HG03432 (cell line): ENCODE results near the gene SPECC1.
"Not testable (repeated sequence)": the region's sequence is repeated elsewhere in the genome, so short reads cannot be mapped to it uniquely, and the experiment has no call there.

ENCODE experiments used
- ATAC-seq: cut with Tn5 transposase; IDR thresholded peaks from one replicate; pipeline ENCODE4 v1.9.1; 2021; ENCODE audit warnings: mild to moderate bottlenecking, moderate library complexity; ENCODE audit not compliant: unreplicated experiment

The SPECC1 gene

DNA sequence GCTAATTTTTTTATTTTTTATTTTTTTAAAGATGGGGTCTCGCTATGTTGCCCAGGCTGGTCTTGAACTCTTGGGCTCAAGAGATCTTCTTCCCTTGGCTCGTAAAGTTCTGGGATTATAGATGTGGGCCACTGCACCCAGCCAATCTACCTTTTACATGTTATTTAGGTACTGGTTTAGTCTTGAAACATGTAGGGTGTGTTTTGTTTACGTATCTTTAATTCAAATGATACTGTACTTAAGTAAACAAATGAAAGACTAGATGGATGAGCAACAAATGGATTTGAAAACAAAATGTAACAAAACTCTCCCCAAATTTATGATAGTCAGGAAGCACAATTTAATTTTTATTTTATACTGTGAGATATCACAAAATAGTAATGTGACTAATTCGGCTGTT is 250.5 kb downstream of the SPECC1 start:
- no peak for ATAC-seq

GRCh38 chr17:20260268-20260667 is 251.1 kb downstream of the SPECC1 start:
- ATAC-seq, result no peak

DNA sequence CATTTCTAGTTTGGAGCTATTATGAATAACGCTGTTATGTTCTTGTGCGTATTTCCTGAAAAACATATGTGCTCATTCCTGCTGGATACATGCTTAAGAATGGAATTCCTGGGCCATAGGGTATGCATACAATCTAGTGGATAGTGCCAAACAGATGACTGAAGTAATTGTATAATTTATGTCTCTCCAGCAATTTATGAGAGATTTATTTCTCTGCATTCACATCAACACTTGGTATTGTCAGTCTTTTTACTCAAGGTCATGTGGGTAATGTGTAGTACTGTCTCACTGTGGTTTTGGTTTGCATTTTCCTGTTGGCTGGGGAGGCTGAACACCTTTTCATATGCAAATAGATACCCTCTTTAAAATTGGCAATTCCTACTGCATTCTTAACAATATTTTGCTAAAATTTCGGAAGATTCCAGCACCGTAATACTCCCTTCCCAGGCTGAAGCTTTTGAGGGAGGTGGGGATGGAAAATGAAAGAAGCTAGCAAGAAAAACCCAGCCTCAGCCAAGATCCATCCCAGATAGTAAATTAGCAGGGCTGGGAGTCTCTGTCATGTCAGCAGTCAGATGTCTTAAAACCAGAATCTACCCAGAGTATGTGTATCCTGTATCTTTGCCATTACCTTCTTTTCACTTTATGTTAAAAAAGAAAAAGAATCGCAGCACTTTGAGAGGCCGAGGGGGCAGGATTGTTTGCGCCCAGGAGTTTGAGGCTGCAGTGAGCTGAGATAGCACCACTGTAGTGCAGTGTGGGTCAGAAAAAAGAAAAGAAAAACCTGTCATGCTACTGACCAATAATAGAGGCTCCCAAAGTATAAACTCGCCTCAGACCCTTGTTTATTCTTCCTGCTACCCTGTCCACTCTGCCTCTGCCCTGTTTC is 253.3 kb downstream of the SPECC1 start:
- ATAC-seq, result no peak

GRCh38 chr17:20263115-20263433 is 253.9 kb downstream of the SPECC1 start:
- not testable (repeated sequence) for ATAC-seq

DNA sequence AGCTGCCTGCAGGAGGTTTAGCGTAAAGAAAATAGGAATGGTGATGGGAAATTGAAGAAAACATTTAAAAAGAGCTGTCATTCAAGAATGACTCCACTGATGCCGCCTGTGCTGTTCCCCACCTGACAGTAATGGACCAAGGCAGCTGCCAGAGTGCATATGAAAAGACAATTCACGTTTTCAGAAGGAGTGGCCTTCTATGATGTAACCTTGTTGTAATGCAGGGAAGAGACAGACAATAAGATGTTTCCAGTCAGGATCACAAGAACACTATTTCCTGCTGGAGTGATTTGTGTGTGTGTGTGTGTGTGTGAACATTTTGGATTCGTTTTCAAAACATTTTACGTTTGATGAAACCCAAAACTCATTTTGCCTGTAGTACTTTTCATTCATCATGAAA is 254.4 kb downstream of the SPECC1 start:
- ATAC-seq, result no peak

GRCh38 chr17:20264996-20265395 is 255.8 kb downstream of the SPECC1 start:
- ATAC-seq, result no peak

DNA sequence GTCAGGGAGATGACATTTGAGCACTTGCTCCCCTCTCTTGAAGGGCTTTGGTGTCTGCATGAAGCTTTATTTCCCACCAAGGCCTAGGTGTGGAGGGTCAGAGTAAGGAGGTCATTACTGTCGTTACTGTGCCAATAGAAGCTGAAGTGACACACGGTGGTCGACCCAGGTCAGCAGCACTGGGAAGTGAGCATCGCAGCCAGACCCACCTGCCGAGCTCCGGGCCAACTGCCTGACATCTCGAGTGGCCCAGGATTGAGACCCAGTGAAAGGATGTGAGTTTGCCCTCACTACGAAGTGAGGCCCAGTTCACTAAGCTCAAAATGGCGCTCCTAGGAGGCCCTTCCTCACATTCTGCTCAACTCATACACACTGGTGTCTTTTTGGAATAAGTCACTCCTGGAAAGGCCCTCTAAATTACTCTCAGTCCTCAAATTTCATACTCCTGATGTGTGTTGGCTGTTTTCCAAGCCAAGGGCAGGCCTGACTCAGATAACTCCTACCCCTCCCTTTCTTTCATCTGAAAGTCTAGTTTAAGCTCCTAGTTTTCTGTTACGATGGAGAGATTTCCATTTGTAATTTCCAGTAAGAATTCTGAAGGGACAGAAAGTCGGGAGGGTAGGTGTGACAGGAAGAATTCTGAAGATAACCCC is 257.8 kb downstream of the SPECC1 start:
- ATAC-seq, result no peak

DNA sequence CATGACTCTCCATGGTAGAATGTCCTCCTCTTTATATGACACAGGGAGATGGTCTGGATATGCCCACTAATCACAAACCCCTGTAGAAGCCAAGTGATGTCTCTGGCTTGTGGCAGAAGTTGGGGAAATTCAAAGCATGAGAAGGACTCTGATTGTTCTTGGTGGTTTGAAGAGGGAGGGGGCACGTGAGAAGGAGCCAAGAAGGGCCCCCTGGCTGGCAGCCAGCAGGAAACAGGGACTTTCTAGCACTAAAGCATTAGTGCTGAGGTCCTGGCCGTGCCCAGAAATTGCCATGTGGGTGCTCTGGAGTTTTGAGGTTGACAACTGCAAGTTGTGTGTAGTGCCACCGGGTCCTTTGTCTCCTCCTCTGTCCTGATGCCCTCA is 258.3 kb downstream of the SPECC1 start:
- ATAC-seq, result no peak

GRCh38 chr17:20270369-20270768 is 261.2 kb downstream of the SPECC1 start:
- ATAC-seq, result no peak

- no peak for ATAC-seq
These were observed 262.0 kb downstream of the SPECC1 start for GRCh38 chr17:20271011-20271610.

DNA sequence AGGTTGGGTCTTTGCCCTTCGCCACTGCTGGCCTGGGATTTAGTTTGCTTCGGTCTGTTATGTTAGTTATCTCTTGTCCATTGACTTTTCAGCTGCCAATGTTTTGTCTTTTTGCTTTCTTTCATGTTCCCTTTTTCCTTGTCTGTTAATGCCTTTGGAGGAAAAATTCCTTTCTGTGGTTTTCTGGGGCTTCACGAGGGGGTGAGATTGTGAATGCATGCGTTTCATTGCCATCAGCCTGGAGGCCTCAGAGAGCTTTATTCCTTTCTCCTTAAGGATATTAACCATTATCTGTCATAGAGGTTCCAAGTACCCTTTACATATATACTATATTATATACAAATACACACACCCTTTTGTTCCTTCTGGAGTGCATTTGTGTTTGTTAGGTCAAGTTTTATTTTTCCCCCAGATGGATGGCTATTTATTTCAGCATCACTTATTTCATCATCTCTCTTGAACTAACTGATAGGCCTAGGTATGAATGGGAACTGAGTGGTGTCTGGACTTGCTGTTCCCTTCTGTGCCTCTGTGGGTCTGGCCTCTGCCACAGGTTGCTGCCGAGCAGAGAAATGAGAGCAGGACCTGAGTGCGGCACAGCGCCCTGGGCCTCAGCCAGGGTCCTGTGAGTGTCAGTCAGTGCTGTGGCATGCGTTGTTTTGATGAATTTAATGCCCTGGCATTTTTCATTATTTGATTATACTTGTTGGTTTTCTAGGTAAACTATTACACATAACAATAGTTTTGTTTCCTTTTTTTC is 264.8 kb downstream of the SPECC1 start:
- ATAC-seq, result no peak

- ATAC-seq, result no peak
These were observed 266.5 kb downstream of the SPECC1 start for GRCh38 chr17:20275653-20276052.

- no peak for ATAC-seq
These were observed 267.3 kb downstream of the SPECC1 start for GRCh38 chr17:20276421-20276820.

- no peak for ATAC-seq
These were observed 269.6 kb downstream of the SPECC1 start for GRCh38 chr17:20278805-20279204.

DNA sequence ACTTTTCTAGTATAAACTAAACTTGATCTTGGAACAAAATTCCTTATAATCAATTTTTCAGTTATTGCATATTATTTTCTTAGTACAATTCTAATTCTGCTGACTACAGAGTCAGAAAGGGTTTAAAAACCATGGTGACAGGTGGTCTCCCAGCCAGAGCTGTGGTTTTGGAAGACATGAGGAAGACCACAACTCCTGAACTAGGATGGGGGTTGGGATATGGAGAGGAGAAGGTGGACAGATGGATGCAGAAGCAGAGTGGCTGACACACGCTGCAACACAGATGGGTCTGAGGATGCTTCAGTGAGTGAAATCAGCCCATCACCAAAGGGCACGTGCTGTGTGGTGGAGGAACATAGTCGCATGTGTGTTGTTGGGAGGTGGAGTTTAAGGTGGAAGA is 270.5 kb downstream of the SPECC1 start:
- ATAC-seq, result no peak

DNA sequence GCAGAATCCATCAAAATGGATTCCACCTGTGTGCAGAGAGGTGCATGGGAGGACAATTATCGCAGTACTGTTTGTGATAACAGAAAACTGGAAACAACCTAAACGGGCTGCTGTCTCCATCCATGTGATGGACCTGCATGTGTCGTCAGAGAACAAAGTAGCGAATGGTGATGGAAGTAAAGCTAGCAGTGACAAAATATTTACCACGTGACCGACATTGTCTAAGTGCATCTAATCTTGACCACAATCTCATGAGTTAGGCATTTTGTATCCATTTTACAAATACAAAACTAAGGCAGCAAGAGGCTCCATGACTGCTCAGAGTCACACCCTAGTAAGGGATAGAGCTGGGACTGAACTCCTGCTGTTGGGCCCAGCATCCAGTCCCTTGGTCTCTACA is 270.9 kb downstream of the SPECC1 start:
- no peak for ATAC-seq

DNA sequence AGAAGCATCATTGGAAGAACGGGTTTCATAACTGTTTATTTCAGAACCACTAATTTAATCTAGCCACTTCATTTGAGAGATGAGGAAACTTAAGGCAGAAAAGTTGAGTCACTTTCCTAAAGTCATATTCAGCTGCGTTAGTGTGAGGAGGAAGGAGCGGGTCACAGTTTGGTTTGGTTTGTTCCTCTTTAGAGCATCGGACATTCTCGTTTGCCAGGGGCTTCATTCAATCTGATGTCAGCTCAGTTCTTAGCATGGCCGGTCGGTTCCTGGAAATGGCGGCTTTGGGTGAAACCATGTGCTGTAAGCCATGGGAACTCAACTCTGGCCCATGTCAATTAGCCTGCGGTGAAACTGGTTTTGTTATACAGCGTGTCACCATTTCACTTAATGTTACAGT is 271.7 kb downstream of the SPECC1 start:
- no peak for ATAC-seq

DNA sequence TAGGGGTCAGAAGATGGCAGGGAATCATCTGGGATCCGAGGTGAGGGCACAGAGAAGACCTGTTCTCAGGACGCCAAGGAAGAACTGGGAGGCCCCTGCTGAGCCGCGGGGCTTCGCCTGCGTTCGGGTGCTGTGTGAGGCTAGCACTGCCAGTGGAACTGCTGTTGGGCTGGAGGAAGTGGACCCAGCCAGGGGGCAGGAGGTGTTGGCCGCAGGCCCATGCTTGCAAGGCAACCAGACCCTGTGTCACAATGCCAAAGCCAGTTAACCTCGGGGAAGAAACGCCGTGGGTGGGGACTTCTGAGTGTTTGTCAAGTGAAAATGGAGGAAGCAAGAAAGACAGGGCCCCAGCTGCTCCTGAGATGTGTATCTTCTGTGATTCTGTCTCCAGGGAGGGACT is 272.7 kb downstream of the SPECC1 start:
- ATAC-seq, result no peak

DNA sequence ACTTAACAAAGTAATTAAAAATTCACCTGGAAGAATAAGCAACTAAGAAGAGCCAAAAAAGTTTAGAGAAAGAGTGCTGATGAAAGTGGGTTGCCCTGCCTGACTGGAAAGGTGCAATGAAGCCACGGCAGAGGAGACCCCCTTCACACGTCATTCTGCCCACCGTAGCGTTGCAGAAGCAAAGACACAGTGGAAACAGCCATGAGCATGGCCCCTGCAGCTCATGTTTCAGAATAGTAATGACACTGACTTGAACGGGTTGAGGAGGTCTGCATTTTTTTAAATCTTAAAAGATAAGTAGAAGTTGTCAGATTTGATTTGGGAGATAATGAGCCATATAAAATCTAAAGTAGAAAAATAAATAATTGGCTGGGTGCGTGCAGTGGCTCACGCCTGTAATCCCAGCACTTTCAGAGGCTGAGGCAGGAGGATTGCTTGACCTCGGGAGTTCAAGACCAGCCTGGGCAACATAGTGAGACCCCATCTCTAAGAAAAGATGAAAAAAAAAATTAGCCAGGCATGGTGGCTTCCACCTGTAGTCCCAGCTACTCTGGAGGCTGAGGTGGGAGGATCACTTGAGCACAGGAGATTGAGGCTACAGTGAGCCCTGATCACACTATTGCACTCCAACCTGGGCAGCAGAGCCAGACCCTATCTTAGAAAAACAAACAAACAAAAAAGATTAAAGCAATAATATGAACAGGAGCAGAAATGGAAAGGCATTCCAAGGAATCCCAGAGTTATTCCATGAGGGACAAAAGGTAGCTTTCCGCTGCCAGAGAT is 273.6 kb downstream of the SPECC1 start:
- ATAC-seq, result no peak

GRCh38 chr17:20284022-20284421 is 274.9 kb downstream of the SPECC1 start:
- no peak for ATAC-seq
